Measurements from ENCODE around the gene PCNT. TPM values are rescaled to one million over a fixed set of nuclear protein-coding genes. Genes with fewer than 3 reads are reported as not detected.
A peak's percentile ranks its signal among the peaks of the same experiment; 100 is the strongest.

The PCNT gene
- total and polyA plus RNA-seq, 9 of the 15 experiments (the other 6 are each of a cell fraction or from before 2014, with no cell fraction given): 9.1 to 53.5 (median 31.3) TPM

GRCh38 chr21:46323710-46324389 lies at the start of gene PCNT, which contains the start of gene C21orf58 (continued):
- TF ChIP-seq THAP12 (CRISPR knock-in tag; IDR thresholded peaks at IDR 0.05): peak; percentile 95
- TF ChIP-seq GTF2B (IDR thresholded peaks at IDR 0.05; ENCODE audit: extremely low read depth, insufficient read length): no peak
- TF ChIP-seq ETV1 (tag; conservative IDR thresholded peaks at IDR 0.05; ENCODE audit: low read depth): peak; percentile 43
- peak in 1 of 2 experiments; percentile 92; a peak in 2 of 4 replicates for TF ChIP-seq ZNF639 (CRISPR knock-in tag; conservative IDR thresholded peaks at IDR 0.05 in 1 of 2, IDR thresholded peaks at IDR 0.05 in 1 of 2)
- TF ChIP-seq MTA3 (IDR thresholded peaks at IDR 0.05; ENCODE audit: borderline replicate concordance): peak; percentile 63; the same call in 1 of the 2 replicates
- peak; percentile 78; the same call in 1 of the 2 replicates for TF ChIP-seq ERF (CRISPR knock-in tag; IDR thresholded peaks at IDR 0.05)
- TF ChIP-seq ZBTB26 (CRISPR knock-in tag; IDR thresholded peaks at IDR 0.05): peak; percentile 81; the same call in 1 of the 2 replicates
- no peak; the same call in 1 of the 2 replicates for TF ChIP-seq LARP7 (IDR thresholded peaks at IDR 0.05)
- peak; percentile 87 for TF ChIP-seq CREM (IDR thresholded peaks at IDR 0.05; ENCODE audit: low read depth)
- TF ChIP-seq MNT (conservative IDR thresholded peaks at IDR 0.05): peak; percentile 97 to 98
- peak; percentile 96; the same call in 1 of the 2 replicates for TF ChIP-seq POLR2A (conservative IDR thresholded peaks at IDR 0.05)
- TF ChIP-seq BRD4 (IDR thresholded peaks at IDR 0.05): peak; percentile 86; the same call in 1 of the 2 replicates
- peak; percentile 95 for TF ChIP-seq MBD2 (IDR thresholded peaks at IDR 0.05; ENCODE audit: borderline replicate concordance, low read depth)
- no peak for TF ChIP-seq ATF3 (IDR thresholded peaks at IDR 0.05)
- TF ChIP-seq ATF3 (CRISPR knock-in tag; conservative IDR thresholded peaks at IDR 0.05): peak; percentile 81; the same call in 1 of the 2 replicates
- peak; percentile 84 for TF ChIP-seq U2AF1 (optimal IDR thresholded peaks at IDR 0.05; ENCODE audit: low read depth, low read length)
- peak in 1 of 2 experiments; percentile 92; a peak in 2 of 4 replicates for TF ChIP-seq HDAC1 (IDR thresholded peaks at IDR 0.05)
- 0 out of 2 replicates have a peak, but pooled peaks have one; percentile 13 for TF ChIP-seq EP300 (IDR thresholded peaks at IDR 0.05; ENCODE audit: low read length)
- peak; percentile 75; the same call in 1 of the 2 replicates for TF ChIP-seq HEY1 (CRISPR knock-in tag; IDR thresholded peaks at IDR 0.05; ENCODE audit: borderline replicate concordance)
